Skeletal muscle satellite cell (primary cell): ENCODE results near the gene PER2.

Experiments
- H3K27me3 ChIP-seq: 2 replicates; pipeline ENCODE4 v1.7.0; 2013; ENCODE audit warnings: low read length; ENCODE audit not compliant: control insufficient read depth, insufficient read depth
- H3K36me3 ChIP-seq: 2 replicates; pipeline ENCODE4 v1.7.0; 2013; ENCODE audit warnings: mild to moderate bottlenecking, control low read depth, low read length; ENCODE audit not compliant: insufficient read depth
- H3K4me1 ChIP-seq: 2 replicates; pipeline ENCODE4 v1.7.0; 2013; ENCODE audit warnings: low read length; ENCODE audit not compliant: control insufficient read depth, insufficient read depth
- H3K4me2 ChIP-seq: 2 replicates; pipeline ENCODE4 v1.7.0; 2013; ENCODE audit warnings: mild to moderate bottlenecking, low read length
- H3K4me3 ChIP-seq: 2 replicates; pipeline ENCODE4 v1.7.0; 2013; ENCODE audit warnings: low read length
- H3K9ac ChIP-seq: 2 replicates; pipeline ENCODE4 v1.7.0; 2013; ENCODE audit warnings: mild to moderate bottlenecking, low read depth, low read length, moderate library complexity
- H3K9me3 ChIP-seq: replicated peaks from 2 replicates; pipeline ENCODE4 v1.7.0; 2013; ENCODE audit warnings: mild to moderate bottlenecking, control low read depth, low read length

Gene PER2

DNA sequence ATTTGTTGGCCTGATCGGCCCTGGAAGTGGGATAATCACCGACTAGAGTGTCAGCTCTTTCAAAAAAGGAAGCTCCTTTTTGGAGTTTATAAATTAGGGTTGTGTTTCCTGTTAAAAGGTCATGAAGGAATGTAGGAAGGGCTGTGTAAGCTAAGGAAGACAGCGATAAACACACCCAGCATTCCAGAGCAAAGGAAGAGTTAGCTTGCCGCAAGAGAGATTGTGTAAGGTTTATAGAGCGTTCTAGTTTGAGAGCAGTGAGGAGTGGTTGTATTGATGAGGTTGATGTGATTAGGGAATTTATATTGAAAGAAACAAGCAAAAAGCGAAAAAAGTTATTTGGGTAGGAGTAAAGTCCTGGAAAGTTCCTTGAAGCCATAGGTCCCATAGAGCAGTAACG lies 81.4 kb downstream of the PER2 start:
- Histone ChIP-seq H3K9ac (no peak overlapping the region), H3K4me1 (peaks cover 8% of the 10 kb centered on the region), H3K4me2 (no peak overlapping the region), H3K4me3 (no peak overlapping the region), H3K36me3 (no peaks in the 10 kb centered on the region), H3K9me3 (no peaks in the 10 kb centered on the region), H3K27me3 (peaks cover 31% of the 10 kb centered on the region)

DNA sequence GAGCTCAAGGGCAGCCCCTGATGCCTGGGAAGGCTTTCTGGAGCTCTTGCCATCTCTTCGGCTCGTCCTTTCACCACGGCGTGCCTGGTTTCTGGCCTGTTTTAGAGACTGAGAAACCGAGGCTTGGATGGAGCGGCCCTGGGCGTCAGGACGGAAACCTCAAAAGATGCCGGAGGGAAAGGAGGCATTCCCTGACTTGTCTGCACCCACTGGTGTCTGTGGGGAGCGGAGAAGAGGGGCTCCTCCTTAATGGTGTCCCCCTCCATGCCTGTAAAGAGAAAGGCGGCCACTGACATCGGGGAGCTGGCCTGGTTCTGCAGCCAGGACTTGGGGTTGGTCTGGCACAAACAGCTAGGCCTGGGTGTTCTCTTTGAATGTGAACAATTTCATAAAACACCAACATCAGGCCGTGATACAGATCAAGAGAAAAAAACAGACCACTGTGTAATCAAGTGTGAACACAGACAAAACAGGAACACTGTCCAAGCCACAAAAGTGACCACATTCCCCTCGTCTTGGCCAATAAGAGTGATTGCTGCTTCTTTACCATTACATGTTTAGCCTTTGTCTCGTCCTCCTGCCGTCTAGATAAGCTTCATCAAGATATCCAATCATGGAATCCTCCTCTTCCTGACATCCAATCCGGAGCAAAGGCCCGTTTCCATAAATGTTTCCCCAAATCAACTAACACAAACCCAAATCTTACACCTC lies 84.3 kb downstream of the PER2 start:
- Histone ChIP-seq H3K4me2 (peak overlapping the region; percentile 94), H3K9me3 (no peaks in the 10 kb centered on the region), H3K36me3 (no peaks in the 10 kb centered on the region), H3K27me3 (peaks cover 10% of the 10 kb centered on the region), H3K4me1 (peaks cover 31% of the 10 kb centered on the region), H3K4me3 (peak overlapping the region; percentile 98), H3K9ac (peak overlapping the region; percentile 100)

DNA sequence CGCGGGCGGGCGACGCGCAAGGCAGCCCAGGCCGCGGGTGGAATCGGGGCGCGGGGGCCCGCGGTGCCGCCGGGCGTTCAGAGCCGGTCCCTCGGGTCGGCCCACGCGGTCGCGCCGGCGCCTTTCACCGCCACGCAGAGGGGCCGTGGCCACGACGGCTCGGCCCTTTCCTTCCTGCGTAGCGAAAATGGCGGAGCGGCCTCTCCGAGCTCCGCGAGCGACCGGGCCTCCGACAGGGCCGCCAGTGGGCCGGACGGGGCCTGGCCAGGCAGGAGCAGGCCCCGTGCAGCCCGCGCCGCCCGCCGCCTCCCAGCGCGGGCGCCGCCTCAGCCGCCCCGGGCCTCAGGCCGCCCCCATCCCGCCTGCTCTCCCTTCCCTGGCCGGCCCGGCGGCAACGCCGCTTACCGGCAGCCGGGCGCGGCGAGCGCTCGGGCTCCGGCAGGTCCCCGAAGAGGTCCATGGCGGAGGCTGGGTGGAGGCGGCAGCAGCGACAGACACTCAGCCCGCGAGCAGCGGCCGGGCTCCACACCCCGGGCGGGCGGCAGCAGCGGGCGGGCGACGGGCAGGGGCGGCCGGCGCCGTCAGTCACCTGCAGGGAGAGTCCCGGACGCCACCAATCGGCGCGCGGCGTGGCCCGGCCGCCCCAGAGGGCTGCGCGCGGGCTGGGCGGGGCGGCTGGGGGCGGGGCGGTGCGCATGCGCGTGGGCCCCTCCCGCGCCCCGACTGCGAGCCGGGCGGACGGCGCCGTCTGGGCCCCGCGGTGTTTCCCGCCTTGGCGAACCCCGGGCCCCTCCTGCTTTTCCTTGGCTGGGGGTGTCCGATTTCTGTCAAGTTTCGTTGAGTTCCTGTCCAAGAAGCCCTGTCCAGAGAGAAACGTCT lies 85.1 kb downstream of the PER2 start, which contains the start of gene ILKAP:
Gene ILKAP, minus strand, starts transcription at position 602 of the 879 bp plus-strand sequence. Its CDS starts 142 bp downstream, at position 460.
- Histone ChIP-seq H3K27me3 (peaks cover 3% of the 10 kb centered on the region), H3K9me3 (no peaks in the 10 kb centered on the region), H3K4me3 (peak within 1 kb of the TSS; percentile 98), H3K36me3 (no peaks in the 10 kb centered on the region), H3K4me2 (peak within 1 kb of the TSS; percentile 96), H3K9ac (peak within 1 kb of the TSS; percentile 100), H3K4me1 (peaks cover 31% of the 10 kb centered on the region)

DNA sequence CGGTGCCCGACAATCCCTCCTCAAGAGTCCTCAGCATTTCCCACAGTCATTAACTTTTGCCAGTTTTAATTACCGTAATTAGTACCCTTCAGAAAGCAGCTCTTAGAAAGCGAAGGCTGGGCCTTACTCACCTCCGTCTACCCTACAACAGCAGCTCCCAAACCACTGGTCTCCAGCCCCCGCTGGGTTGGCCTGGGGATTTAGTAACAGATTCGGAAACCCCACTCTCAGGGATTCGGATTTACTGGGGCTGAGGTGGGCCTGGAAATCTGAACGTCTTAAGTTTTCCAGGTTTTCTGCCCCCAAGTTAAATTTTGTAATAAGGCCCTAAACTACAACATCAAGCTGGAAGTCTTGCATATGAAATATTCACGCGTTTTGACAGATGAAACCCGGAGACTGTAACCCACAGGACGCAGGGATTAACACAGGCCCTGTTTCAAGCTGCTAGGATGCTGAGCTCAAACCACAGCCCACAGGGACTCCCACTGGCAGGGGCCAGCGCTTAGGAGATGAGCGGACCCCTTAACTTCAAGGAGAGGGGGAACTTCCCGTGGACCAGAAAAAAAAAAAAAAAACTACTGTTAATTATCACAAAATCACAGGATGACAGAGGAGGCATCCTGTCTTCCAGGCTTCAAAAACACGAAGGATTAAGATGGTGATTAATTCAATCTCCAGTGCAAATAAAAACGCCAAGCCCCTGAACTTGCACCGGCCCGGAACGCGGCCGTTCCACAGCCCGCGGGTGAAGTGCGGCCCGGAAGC lies 85.9 kb downstream of the PER2 start:
- Histone ChIP-seq H3K9ac (peak overlapping the region; percentile 100), H3K36me3 (no peaks in the 10 kb centered on the region), H3K4me2 (peak overlapping the region; percentile 96), H3K27me3 (peaks cover under 1% of the 10 kb centered on the region), H3K9me3 (no peaks in the 10 kb centered on the region), H3K4me1 (peaks cover 31% of the 10 kb centered on the region), H3K4me3 (peak overlapping the region; percentile 98)
